Peyer's patch (tissue), 4 donors: ENCODE results near the gene PIK3CD.

Experiments
- POLR2A ChIP-seq, 2 donors: fragments of 450-650 bp; IDR thresholded peaks; one replicate each; pipeline ENCODE4 v1.5.1; 2017; ENCODE audit warnings: antibody characterized with exemption in 2 of 2, mild to moderate bottlenecking in 2 of 2, moderate library complexity in 2 of 2
- TF ChIP-seq, protein P1 (sequence below), 6 experiments: fragments of 450-650 bp in 4 of 6; fragments of 200-600 bp in 2 of 6; sonication (generic) in 1 of 6; IDR thresholded peaks; one replicate each; pipeline ENCODE4 v1.5.1; 2017 to 2019; ENCODE audit warnings: antibody characterized with exemption in 6 of 6, mild to moderate bottlenecking in 3 of 6, moderate library complexity in 1 of 6

DNA sequence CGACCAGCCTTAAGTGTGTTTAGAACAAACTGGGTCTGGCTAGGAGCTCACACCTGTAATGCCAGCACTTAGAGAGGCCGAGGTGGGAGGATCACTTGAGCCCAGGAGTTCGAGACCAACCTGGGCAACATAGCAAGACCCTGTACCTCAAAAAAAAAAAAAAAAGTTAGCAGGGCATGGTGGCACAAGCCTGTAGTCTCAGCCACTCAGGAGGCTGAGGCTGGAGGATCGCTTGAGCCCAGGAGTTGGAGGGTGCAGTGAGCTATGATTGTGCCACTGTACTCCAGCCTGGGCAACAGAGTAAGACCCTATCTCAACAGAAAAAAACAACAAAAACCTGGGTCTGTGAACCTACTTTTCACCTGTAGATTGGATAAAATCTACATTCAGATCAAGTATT lies 54.6 kb downstream of the PIK3CD start:
- TF ChIP-seq, protein P1, sequence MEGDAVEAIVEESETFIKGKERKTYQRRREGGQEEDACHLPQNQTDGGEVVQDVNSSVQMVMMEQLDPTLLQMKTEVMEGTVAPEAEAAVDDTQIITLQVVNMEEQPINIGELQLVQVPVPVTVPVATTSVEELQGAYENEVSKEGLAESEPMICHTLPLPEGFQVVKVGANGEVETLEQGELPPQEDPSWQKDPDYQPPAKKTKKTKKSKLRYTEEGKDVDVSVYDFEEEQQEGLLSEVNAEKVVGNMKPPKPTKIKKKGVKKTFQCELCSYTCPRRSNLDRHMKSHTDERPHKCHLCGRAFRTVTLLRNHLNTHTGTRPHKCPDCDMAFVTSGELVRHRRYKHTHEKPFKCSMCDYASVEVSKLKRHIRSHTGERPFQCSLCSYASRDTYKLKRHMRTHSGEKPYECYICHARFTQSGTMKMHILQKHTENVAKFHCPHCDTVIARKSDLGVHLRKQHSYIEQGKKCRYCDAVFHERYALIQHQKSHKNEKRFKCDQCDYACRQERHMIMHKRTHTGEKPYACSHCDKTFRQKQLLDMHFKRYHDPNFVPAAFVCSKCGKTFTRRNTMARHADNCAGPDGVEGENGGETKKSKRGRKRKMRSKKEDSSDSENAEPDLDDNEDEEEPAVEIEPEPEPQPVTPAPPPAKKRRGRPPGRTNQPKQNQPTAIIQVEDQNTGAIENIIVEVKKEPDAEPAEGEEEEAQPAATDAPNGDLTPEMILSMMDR (IDR thresholded peaks at IDR 0.05): no peak
- TF ChIP-seq POLR2A (IDR thresholded peaks at IDR 0.05): no peak
